HG02642 (cell line): ENCODE measurements around the gene GLP2R.
A peak's percentile ranks its signal among the peaks of the same experiment; 100 is the strongest.
"Not testable (repeated sequence)": the region's sequence is repeated elsewhere in the genome, so short reads cannot be mapped to it uniquely, and the experiment has no call there.

Experiments used
- ATAC-seq: cut with Tn5 transposase; IDR thresholded peaks from one replicate; pipeline ENCODE4 v1.9.1; 2021; ENCODE audit warnings: mild to moderate bottlenecking; ENCODE audit not compliant: unreplicated experiment, poor library complexity

Gene GLP2R

DNA sequence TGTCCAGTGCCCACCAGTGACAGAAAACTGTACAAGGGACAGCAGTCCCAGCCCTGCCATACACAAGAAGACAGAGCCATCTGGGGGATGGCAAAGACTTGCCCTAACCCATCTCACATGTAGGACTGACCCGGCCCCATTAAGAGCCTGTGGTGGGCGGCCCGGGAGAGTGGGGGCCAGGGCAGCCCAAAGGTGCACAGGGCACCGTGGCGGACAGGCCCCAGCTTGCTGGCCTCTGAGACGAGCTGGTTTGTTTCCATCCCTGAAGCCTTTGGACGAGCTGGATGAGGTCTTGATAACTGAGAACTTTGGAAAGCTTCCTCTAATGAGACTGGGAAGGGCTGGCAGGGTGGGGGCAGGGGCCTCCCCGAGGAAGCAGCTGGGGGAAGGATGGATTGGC lies 90.4 kb downstream of the GLP2R start:
- no peak for ATAC-seq

DNA sequence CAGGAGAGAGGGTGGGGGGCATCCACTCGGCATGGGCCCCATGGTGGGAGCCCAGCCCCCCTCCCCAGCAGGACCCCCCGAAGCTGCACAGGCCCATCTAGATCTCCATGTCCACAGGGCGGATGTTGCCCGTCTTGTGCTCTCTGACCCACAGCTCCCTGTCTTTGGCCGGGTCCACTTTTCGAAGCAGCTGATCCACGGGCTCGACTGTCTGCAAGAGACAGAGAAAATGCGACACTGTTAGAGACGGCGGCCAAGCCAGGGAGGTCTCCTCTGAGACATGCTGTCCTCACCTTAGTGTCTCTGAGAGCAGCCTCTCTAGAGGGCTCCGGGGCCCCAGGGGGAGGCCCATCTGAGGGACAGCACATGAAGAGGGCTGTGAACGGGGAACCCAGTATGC lies 91.4 kb downstream of the GLP2R start:
- no peak for ATAC-seq

DNA sequence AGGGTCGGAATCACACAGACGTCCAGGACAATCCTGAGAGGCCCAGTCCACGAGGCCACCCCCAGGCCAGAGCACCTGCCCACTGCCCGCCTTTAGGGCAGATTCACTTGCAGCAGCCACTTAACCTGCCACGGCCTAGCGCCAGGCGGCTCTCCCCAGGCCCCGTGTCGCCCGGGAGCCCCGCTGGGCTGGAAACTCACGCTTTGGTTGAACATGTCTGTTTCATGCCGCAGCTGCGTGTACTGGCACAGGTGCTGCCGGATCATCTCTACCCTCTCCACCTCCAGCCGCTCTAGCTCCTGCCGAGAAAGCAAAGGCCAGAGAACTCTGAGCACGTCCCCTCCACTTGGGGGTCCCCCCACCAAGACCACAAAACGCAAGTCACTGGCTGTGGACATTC lies 92.1 kb downstream of the GLP2R start:
- ATAC-seq = no peak

DNA sequence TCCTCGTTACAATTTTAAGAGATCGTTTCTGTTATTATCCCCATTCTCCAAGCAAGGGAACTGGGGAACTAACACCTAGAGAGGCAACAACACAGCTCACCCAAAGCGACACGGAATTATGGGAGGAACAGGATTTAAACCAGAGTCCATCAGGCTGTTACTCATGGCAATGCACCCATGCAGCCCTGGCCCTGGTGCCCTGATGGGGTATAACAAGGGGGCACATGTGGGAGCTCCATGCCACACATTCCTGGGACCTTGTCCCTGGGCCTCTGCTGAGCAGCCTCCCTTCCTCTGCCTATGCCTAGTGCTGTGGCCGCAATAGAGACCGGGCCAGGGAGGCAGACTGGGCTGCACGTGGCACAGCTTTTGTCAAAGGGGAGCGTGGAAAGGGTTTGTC lies 92.6 kb downstream of the GLP2R start:
- no peak for ATAC-seq

DNA sequence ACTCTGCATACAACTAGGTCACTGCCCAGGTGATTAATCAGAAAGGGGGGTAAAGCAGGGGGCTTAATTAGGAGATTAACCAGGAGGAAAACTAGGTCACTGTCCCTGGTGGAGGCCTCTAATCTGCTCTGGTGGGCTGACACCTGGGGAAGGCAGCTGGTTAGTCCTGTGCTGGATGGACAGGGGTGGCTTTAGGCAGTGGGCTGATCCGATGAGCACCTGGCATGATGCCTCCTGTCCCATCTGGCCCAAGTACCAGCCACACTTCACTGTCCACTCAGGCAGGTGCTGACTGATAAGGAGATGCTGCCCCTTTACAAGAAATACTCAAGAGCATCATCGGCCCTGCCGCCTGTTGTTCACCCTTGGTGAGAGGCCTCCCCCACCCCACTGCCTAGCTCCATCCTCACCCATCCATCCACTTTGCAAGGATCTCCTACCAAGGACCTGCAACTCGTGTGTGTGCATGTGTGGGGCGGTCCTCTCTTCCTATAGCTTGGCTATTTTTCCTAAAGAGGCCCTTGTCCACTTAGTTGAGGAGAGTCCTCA lies 93.2 kb downstream of the GLP2R start:
- ATAC-seq = no peak

DNA sequence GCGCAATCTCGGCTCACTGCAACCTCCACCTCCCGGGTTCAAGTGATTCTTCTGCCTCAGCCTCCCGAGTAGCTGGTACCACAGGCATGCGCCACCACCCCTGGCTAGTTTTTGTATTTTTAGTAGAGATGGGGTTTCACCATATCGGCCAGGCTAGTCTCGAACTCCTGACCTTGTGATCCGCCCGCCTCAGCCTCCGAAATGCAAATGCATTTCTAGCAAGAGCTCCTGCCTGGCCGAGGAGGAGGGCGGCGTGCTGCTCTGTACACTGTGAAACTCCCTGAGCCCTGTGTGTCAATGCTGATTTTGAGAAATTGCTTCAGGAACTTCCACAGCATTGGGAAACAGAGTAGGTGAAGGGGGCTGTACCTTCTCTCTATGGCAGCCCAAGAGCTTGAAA lies 95.5 kb downstream of the GLP2R start:
- not testable (repeated sequence) for ATAC-seq

DNA sequence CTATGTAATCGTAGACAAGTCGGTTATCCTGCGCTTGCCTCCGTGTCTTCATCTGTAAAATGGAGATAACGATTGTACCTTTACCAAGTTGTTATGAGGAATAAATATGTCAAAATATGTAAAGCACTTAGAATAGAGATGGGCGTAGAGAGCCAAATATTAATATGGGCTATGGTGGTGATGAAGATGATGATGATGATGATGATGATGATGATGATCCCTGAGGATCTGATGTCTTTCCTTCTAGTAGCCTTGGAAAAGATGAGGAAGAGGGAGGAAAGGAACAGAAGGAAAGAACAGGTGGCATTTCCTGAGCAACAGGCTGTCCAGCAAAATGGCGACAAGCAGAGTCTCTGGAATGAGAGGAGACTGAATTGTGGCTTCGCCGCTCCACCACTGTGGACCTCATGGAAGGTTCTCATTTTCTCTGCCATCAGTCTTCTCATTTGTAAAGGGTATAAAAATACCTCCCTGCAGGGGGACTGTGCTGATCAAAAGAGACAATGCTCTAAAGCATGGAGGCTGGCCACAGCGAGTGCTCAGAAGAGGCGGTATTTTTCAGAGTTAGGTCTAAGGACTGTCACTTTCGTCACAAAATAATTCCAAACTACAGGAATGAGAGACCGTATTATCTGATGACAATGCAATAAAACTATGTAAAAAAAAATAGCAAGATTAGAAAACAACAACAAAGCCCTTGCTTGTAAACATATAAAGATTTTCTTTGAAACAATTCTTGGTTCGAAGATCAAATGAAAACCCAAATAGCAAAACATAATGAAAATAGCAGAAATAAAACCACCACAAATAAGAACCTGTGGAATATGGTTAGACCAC lies 96.5 kb downstream of the GLP2R start:
- no peak for ATAC-seq

DNA sequence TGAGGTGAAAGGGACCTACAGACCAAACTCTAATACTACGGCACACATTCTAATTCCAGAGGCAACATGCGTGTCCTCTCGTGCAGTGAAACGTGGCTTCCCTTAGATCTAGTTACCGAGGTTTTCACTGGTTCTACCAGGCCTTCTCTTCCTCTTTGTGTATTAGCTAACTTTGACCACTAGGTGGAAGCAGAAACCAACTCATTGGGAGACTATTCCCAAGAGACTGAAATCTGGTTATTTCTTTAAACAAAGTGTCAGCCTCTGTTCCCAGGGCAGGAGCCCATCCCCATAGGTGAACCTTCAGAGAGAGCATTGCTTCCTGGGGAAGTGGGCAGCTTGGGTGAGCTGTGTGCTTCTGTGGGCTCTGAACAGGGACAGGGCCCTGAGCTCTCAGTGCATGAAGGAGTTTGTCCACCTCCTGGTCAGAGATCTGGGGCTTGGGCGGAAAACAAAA lies 99.0 kb downstream of the GLP2R start:
- peak; percentile 77 for ATAC-seq

DNA sequence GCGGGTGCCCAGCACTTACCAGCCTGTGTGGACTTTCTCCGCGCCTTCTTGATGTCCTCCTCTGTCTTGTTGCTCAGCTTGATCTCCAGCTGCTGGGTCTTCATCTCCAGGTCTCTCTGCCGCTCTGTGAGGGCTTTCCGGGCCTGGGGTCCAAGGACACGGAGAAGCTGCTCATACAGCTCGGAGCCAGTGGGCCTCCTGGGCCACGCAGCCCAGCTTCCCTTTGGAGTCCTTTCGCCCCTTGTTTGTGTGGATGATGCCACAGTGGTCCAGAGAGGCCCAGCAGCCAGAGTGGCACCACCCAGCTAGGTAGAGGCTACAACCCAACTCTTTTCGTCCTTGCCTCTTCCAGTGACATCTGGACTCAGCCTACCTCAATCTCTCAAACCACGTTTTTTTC lies 99.7 kb downstream of the GLP2R start:
- no peak for ATAC-seq

DNA sequence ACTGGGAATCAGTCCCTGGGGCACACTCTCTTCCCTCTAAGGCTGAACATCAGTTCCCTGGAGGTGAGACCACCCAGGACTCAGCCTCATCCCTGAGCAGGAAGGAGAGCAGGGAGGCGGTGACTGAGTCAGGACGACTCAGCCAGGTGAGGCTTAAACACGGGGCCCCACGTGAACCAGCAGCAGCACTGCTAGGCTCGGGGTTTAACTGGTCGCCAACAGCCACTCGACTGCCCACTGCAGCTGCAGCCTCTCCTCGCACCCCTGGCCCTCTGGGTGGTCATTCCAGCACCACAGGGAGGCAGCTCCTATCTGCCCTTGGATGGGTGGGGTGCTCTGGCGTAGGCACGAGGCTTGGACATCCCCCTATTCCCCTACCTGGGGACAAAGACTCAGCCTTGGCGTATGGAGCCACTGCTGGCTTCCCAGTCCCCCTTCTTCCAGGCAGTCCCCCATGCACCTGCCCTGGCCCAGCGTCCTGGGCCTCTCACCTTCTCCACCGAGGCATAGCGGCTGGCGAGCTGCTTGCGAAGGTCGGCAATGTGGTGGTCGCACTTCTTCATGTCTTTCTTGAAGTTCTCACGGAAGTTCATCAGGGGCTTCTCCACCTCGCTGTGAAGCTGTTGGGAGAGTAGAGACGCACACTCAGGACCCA lies 100.6 kb downstream of the GLP2R start:
- no peak for ATAC-seq

DNA sequence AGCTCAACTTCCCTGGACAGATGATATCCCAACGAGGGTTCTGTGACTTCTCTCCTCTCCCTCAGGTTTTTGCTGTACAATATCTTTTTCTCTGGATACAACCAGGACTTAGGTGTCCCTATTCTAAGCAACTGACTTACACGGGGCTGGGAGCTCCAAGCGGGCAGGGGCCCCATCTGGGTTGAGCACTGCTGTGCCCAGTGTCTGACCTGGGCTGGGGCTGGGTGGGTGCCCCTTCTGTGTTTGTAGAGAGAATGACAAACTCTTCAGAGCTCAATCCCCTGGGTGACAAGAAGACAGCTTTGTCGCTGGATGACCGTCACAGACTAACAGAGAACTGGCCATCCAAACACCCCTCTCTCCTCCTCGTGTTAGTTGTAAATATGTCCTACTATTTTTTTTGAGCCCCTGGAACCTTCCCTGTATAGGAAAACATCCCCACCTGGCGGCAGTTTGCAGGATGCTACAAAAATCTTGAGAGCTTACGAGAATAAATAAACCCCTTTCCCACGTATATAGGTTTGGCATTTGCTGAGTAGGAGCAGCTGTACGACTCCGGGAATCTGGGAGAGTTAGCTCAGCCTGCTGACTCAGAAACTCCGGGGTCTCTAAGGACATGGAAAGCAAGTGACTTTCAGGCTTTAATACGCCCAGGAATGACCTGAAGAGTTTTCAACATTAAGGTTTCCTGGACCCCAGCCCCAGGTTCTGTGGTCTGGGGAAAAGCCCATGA lies 103.0 kb downstream of the GLP2R start:
- ATAC-seq = no peak

DNA sequence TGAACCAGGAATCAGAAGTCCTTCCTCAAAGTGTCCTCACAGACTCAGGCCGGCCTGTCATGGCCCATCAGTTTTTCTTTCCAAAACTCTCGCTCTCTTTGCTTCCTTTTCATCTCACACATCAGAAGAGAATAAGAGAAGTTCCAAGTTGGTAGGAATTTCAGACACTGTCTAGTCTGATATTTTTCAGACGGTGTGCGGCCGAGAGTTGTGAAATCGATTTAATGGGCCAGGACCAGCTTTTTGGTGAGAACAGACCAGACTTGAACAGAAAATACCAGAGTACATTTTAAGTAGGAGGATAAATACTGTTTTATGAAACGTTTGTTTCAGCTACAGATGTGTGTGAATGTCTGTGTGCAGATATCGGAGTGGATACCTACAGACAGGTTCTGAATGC lies 104.1 kb downstream of the GLP2R start:
- ATAC-seq = no peak

DNA sequence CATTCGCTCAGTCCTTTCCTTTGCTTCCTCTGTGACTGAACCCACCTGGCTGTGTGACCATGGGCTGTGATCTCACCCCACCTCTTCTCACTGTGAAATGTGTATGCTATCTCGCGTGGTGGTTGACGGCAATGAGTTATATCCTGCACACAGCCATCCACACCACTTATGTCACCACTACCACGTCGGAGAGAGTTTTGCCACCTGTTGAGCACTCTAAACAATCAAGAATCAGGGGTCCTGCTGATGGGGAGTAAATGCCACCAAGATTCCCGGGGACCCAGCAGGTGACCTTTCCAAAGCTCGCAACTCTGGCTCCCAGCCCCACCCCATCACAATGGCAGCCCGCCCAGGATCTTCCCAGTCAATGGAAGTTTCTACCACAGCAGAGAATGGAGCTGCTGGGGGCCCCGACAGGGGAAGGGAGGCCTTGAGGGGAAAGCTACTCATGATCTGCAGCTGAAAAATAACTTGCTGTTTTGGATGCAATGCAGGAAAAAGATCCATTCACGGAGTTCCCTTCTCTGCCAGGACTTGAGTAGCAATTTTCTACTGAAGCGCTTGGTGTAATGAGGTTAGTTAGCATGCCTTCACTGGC lies 105.5 kb downstream of the GLP2R start:
- ATAC-seq = no peak

DNA sequence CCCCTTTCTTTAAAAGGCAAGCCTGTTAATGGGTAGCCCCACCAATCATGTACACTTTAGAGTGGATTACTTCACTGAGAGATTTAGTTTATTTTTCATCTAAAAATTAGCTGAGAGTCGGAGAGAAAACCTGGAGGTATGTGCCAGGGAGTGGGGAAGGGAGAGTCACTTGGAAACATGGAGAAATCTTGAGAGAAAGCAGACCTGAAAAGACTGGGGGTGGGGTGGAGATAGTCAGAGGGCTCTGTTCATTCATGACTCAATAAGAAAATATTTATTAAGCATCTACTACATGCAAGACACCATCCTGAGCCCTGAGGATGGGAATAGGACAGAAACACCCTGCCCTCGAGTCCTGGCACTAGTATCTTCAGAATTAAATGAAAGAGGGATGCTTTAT lies 106.8 kb downstream of the GLP2R start:
- ATAC-seq = no peak

DNA sequence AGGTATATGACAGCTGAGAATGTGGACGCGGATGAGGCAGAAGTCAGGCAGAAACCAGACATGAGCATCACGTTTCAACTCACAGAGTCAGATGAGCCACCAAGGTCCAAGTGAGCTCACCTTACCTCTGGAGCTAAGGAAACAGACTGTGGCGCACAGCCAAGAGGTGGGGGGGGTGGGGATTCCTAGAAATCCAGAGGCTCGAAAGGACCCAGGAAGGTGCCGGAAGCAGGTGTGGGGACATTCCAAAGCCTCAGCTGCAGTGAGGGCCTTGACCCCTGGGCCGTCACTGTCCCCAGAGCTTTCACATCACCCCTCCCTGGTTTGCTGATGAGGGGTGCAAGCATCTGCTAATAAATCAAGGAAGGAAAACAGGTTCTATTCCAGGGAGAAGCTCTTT lies 108.6 kb downstream of the GLP2R start:
- no peak for ATAC-seq

DNA sequence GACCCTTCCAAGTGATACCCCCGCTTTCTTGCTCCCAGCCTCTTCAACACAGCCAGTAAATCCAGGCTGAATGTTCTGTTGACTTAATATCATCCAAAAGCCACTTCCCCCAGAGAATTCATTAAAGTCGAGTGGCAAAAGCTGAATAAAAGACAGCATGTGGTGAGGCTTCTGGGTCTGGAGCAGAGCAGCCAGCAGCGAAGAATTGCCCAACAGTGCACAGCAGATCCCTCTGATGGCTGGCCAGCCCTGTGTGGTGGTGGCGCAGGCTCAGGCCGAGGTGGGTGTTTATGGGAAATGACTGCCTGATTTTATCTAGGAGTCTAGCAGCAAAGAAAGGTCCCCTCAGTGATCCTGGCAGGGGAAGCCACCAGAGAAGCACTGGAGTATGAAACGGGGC lies 109.7 kb downstream of the GLP2R start:
- no peak for ATAC-seq

DNA sequence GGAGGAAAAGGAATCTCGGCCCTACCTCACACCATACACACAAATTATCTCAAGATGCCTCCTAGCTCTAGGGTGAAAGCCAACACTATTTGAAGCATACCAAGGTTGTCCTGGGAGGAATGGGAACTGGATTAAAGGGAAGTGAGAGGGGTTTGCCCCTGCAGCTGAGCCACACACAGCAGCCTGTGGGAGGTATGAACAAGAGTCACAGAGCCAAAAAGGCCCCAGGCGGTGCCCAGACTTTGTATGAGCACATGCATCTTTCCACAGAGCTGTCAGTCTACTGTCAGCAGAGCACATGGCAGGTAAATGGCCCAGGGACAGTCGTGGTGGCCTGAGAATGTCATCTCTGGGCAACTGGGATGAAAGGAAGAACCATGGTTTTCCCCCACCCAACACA lies 110.4 kb downstream of the GLP2R start:
- ATAC-seq = no peak

DNA sequence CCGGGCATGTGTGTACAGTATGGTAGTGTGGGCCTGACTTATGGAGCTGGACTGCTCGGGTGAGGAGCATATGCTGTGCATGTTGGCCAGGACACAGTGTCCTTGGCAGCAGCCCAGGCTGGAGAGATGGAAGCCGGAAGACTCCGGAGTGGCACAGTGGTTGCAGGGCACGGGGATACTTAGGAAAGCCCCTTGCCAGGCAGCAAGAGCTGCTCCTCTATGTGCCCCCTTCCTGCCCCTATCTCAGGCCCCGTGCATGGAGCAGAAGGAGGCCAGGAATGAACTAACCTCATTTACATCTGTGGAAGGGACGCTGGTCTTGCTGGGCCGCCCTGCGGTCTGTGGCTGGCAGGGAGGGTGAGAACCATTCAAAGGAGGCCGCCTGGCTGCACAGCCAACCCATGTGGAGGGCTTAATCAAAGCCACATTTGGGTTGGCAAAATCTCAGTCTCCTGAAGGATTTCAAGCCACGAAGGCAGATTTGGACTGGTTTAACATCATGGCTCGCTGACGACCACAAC lies 111.6 kb downstream of the GLP2R start:
- no peak for ATAC-seq

DNA sequence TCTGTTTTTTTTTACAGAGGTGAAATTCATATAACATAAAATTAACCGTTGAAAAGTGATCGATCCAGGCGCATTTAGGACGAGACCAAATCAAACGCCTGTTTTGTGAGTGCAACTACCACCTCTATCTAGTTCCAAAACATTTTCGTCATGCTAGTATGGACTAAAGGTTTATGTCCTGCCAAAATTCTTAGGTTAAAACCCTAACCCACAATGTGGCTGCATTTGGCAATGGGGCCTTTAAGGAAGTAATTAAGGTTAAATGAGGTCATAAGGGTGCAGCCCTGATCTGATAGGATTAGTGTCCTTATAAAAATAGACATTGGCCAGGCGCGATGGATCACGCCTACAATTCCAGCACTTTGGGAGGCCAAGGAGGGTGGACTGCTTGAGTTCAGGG lies 112.2 kb downstream of the GLP2R start:
- no peak for ATAC-seq

DNA sequence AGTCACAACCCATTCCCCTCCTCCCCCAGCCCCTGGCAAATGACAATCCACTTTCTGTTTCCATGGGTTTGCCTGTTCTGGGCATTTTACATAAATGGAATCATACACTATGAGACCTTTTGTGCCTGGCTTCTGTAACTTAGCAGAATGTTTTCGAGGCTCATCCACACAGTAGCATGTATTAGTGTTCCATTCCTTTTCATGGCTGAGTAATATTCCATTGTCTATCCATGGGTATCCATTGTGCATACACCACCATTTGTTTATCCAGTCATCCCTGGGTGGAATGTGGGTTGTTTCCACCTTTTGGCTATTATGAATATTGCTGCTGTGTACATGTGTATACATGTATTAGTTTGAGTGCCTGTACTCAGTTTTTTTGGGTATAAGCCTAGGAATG lies 113.0 kb downstream of the GLP2R start:
- ATAC-seq = no peak
